ENCODE data around the gene KCNN4.

The KCNN4 gene

DNA sequence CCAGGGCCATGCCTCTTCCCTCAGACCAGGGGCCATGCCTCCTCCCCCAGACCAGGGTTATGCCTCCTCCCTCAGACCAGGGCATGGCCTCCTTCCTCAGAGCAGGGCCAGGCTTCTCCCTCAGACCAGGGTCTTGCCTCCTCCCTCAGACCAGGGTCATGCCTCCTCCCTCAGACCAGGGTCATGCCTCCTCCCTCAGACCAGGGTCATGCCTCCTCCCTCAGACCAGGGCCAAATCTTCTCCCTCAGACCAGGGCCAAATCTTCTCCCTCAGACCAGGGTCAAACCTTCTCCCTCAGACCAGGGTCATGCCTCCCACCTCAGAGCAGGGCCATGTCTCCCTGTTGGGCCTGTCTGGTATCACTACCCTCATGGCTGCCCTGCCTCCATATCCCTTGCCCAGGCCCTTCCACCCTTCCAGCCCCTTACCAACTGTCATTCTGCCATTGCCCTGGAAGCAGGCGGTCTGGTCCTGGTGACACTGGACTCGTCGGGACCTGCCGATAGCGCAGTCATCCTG lies 17.3 kb upstream of the KCNN4 start:
- no peak overlapping the region for H3K27ac ChIP-seq (ENCODE audit: low read depth, low read length)
- H3K27me3 ChIP-seq (ENCODE audit: control insufficient read depth, insufficient read depth, low read length): peaks cover 57% of the 10 kb centered on the region
- no peaks in the 10 kb centered on the region; the same call in 1 of the 2 replicates for H3K4me1 ChIP-seq (ENCODE audit: control insufficient read depth, insufficient read depth, low read length)
- no peak overlapping the region for H3K9ac ChIP-seq (ENCODE audit: low read depth, low read length)
- H3K9me3 ChIP-seq (ENCODE audit: control insufficient read depth, insufficient read depth, low read length): no peaks in the 10 kb centered on the region
- peak overlapping the region; percentile 86 for H3K4me3 ChIP-seq (ENCODE audit: low read depth, low read length)
- H3K36me3 ChIP-seq (ENCODE audit: control insufficient read depth, insufficient read depth, low read length): no peaks in the 10 kb centered on the region

DNA sequence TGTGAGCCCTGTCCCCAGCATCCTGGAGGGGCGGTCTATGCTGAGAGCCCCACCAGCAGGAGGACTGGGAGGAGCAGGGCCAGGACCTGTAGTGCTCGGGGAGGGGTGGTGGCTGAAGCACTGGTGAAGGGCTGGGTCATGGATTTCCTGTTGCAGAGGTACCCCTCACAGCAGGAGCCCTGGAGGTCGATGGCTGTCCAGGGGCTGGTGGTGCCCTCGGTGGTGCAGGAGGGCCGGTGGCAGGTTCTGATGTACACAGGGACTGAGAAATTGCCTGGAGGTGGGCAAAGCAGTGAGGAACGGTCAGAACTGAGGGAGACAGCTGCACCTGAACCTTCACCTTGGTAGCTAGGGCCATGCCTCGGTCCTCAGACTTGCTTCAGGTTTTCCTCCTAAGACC lies 16.8 kb upstream of the KCNN4 start:
- peaks cover 57% of the 10 kb centered on the region for H3K27me3 ChIP-seq (ENCODE audit: control insufficient read depth, insufficient read depth, low read length)
- no peak overlapping the region for H3K4me3 ChIP-seq (ENCODE audit: low read depth, low read length)
- H3K27ac ChIP-seq (ENCODE audit: low read depth, low read length): no peak overlapping the region
- H3K4me1 ChIP-seq (ENCODE audit: control insufficient read depth, insufficient read depth, low read length): no peaks in the 10 kb centered on the region; the same call in 1 of the 2 replicates
- no peaks in the 10 kb centered on the region for H3K9me3 ChIP-seq (ENCODE audit: control insufficient read depth, insufficient read depth, low read length)
- H3K36me3 ChIP-seq (ENCODE audit: control insufficient read depth, insufficient read depth, low read length): no peaks in the 10 kb centered on the region
- no peak overlapping the region for H3K9ac ChIP-seq (ENCODE audit: low read depth, low read length)

DNA sequence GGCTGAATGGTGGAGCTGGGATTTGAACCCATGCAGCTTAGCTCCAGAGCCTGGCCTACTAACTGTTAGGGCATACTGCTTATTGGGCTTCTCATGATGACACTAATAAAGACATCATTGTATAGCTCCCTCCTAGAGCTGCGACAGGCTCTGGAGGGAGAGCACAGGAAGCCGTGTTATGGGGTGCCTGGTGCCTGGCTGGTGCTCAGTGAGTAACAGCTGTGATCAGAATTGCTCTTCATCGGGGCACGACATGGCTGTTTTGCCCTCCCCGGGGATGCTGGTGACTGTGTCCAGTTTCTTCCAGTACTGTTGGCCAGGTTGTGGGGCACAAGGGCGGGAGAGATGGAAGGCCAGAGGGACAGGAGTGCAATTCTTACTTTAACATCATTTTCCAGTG lies 16.3 kb upstream of the KCNN4 start:
- Histone ChIP-seq H3K27me3 (ENCODE audit: control insufficient read depth, insufficient read depth, low read length) (peaks cover 57% of the 10 kb centered on the region), H3K27ac (ENCODE audit: low read depth, low read length) (no peak overlapping the region), H3K9me3 (ENCODE audit: control insufficient read depth, insufficient read depth, low read length) (no peaks in the 10 kb centered on the region), H3K36me3 (ENCODE audit: control insufficient read depth, insufficient read depth, low read length) (no peaks in the 10 kb centered on the region), H3K4me3 (ENCODE audit: low read depth, low read length) (no peak overlapping the region), H3K4me1 (ENCODE audit: control insufficient read depth, insufficient read depth, low read length) (no peaks in the 10 kb centered on the region; the same call in 1 of the 2 replicates), H3K9ac (ENCODE audit: low read depth, low read length) (no peak overlapping the region)

GRCh38 chr19:43790587-43790986 lies 9.8 kb upstream of the KCNN4 start:
- no peak overlapping the region for H3K27ac ChIP-seq (ENCODE audit: low read depth, low read length)
- H3K9me3 ChIP-seq (ENCODE audit: control insufficient read depth, insufficient read depth, low read length): no peaks in the 10 kb centered on the region
- H3K4me1 ChIP-seq (ENCODE audit: control insufficient read depth, insufficient read depth, low read length): no peaks in the 10 kb centered on the region
- no peak overlapping the region for H3K9ac ChIP-seq (ENCODE audit: low read depth, low read length)
- peaks cover 8% of the 10 kb centered on the region for H3K27me3 ChIP-seq (ENCODE audit: control insufficient read depth, insufficient read depth, low read length)
- H3K4me3 ChIP-seq (ENCODE audit: low read depth, low read length): no peak overlapping the region
- no peaks in the 10 kb centered on the region for H3K36me3 ChIP-seq (ENCODE audit: control insufficient read depth, insufficient read depth, low read length)

GRCh38 chr19:43789029-43789428 lies 8.3 kb upstream of the KCNN4 start:
- Histone ChIP-seq H3K4me3 (ENCODE audit: low read depth, low read length) (no peak overlapping the region), H3K4me1 (ENCODE audit: control insufficient read depth, insufficient read depth, low read length) (no peaks in the 10 kb centered on the region), H3K36me3 (ENCODE audit: control insufficient read depth, insufficient read depth, low read length) (no peaks in the 10 kb centered on the region), H3K27ac (ENCODE audit: low read depth, low read length) (no peak overlapping the region), H3K9me3 (ENCODE audit: control insufficient read depth, insufficient read depth, low read length) (no peaks in the 10 kb centered on the region), H3K27me3 (ENCODE audit: control insufficient read depth, insufficient read depth, low read length) (no peaks in the 10 kb centered on the region; the same call in 1 of the 2 replicates), H3K9ac (ENCODE audit: low read depth, low read length) (no peak overlapping the region)

GRCh38 chr19:43786665-43787064 lies 5.9 kb upstream of the KCNN4 start:
- Histone ChIP-seq H3K36me3 (ENCODE audit: control insufficient read depth, insufficient read depth, low read length) (no peaks in the 10 kb centered on the region), H3K27ac (ENCODE audit: low read depth, low read length) (no peak overlapping the region), H3K9me3 (ENCODE audit: control insufficient read depth, insufficient read depth, low read length) (no peaks in the 10 kb centered on the region), H3K9ac (ENCODE audit: low read depth, low read length) (no peak overlapping the region), H3K4me3 (ENCODE audit: low read depth, low read length) (no peak overlapping the region), H3K27me3 (ENCODE audit: control insufficient read depth, insufficient read depth, low read length) (no peaks in the 10 kb centered on the region), H3K4me1 (ENCODE audit: control insufficient read depth, insufficient read depth, low read length) (no peaks in the 10 kb centered on the region)

DNA sequence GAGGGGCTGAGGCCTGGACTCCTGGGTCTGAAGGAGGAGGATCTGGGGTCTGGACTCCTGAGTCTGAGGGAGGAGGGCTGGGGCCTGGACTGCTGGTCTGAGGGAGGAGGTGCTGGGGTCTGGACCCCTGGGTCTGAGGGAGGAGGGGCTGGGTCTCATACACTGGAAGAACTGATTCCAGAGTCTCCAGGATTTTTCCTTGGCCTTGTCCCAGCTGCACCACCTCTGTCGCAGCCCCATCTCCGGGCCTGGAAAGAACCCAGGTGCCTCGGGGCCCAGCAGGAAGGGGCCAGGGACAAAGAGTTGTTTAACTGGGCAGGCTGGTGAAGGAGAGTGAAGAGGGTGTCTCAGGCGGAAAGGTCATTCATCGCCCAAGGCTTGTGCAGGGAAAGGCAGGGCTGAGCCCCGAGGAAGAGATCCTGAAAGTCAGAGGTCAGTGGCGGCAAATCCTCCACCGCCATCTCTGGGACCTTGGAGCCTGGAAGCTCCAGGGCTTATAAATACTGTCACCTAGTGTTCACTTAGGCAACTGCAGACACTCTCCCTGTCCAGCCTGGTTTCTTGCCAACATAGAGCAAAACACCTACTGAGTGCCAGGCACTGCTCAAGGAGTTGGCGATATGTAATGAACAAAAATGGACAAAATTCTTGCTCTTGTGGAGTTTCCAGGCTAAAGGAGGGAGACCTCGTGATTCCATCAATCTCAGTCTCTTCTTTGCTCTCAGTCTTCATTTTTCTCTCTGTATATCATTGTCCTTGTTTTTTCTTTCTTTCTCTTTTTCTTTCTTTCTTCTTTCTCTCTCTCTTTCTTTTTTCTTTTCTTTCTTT lies 4.4 kb upstream of the KCNN4 start:
- Histone ChIP-seq H3K27ac (ENCODE audit: low read depth, low read length) (no peak overlapping the region), H3K4me1 (ENCODE audit: control insufficient read depth, insufficient read depth, low read length) (no peaks in the 10 kb centered on the region), H3K4me3 (ENCODE audit: low read depth, low read length) (no peak overlapping the region)

GRCh38 chr19:43784241-43784980 lies 3.6 kb upstream of the KCNN4 start:
- Histone ChIP-seq H3K9ac (ENCODE audit: low read depth, low read length) (no peak overlapping the region), H3K9me3 (ENCODE audit: control insufficient read depth, insufficient read depth, low read length) (no peaks in the 10 kb centered on the region), H3K27me3 (ENCODE audit: control insufficient read depth, insufficient read depth, low read length) (no peaks in the 10 kb centered on the region), H3K36me3 (ENCODE audit: control insufficient read depth, insufficient read depth, low read length) (no peaks in the 10 kb centered on the region), H3K4me1 (ENCODE audit: control insufficient read depth, insufficient read depth, low read length) (peaks cover 6% of the 10 kb centered on the region), H3K4me3 (ENCODE audit: low read depth, low read length) (no peak overlapping the region), H3K27ac (ENCODE audit: low read depth, low read length) (no peak overlapping the region)

More for the DNA sequence above, 4.4 kb upstream of the KCNN4 start:
- Histone ChIP-seq H3K9me3 (ENCODE audit: control insufficient read depth, insufficient read depth, low read length) (no peaks in the 10 kb centered on the region), H3K9ac (ENCODE audit: low read depth, low read length) (no peak overlapping the region), H3K27me3 (ENCODE audit: control insufficient read depth, insufficient read depth, low read length) (no peaks in the 10 kb centered on the region), H3K36me3 (ENCODE audit: control insufficient read depth, insufficient read depth, low read length) (no peaks in the 10 kb centered on the region)

- H3K27ac ChIP-seq (ENCODE audit: low read depth, low read length): no peak overlapping the region
Observed at GRCh38 chr19:43783636-43784035, 2.9 kb upstream of the KCNN4 start.

DNA sequence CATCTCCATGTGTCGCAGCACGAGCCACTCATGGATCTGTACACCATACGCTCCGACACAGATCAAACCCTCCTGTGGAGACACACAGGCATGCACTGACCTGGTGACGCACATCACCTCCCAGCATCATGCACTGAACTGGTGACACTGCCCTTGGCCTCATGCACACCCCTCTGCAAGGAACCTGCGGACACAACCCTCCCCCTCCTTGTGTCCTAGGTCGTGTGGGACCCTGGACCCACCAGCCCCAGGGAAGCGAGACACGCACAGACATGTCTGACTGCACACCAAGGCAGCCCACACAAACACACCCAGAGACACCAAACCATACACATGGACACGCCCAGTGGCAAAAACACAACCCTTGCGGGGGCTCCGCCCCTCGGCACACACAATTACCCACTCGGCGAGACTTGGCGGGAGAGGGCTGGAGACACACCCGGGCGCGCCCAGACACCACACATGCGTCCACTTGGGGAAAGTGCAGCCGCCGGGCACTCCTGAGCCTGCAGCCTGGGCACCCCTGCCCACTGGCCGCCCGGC lies 2.0 kb upstream of the KCNN4 start:
- H3K27ac ChIP-seq (ENCODE audit: low read depth, low read length): no peak overlapping the region
- no peaks in the 10 kb centered on the region for H3K27me3 ChIP-seq (ENCODE audit: control insufficient read depth, insufficient read depth, low read length)
- H3K4me1 ChIP-seq (ENCODE audit: control insufficient read depth, insufficient read depth, low read length): peaks cover 12% of the 10 kb centered on the region
- no peaks in the 10 kb centered on the region for H3K9me3 ChIP-seq (ENCODE audit: control insufficient read depth, insufficient read depth, low read length)
- H3K9ac ChIP-seq (ENCODE audit: low read depth, low read length): no peak overlapping the region
- H3K36me3 ChIP-seq (ENCODE audit: control insufficient read depth, insufficient read depth, low read length): no peaks in the 10 kb centered on the region
- H3K4me3 ChIP-seq (ENCODE audit: low read depth, low read length): no peak overlapping the region

More at GRCh38 chr19:43783636-43784035, 2.9 kb upstream of the KCNN4 start:
- H3K9me3 ChIP-seq (ENCODE audit: control insufficient read depth, insufficient read depth, low read length): no peaks in the 10 kb centered on the region
- peaks cover 9% of the 10 kb centered on the region for H3K4me1 ChIP-seq (ENCODE audit: control insufficient read depth, insufficient read depth, low read length)
- no peaks in the 10 kb centered on the region for H3K27me3 ChIP-seq (ENCODE audit: control insufficient read depth, insufficient read depth, low read length)
- no peak overlapping the region for H3K4me3 ChIP-seq (ENCODE audit: low read depth, low read length)
- no peaks in the 10 kb centered on the region for H3K36me3 ChIP-seq (ENCODE audit: control insufficient read depth, insufficient read depth, low read length)
- no peak overlapping the region for H3K9ac ChIP-seq (ENCODE audit: low read depth, low read length)

DNA sequence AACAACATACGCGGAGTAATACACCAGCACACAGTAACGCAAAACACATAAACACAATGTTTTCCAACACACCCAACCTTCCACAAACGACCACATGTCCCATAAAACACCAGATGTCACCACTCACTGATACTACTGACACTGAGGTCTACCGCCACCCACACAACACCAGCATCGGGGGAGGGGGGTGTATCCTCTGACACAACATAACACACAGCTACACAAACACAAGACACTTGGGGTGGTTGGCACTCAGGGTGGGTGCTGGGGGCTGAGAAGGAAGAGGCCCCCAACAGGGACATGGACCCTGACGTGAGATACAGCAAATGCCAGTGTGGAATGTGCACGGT lies 1.5 kb upstream of the KCNN4 start:
- Histone ChIP-seq H3K9me3 (ENCODE audit: control insufficient read depth, insufficient read depth, low read length) (no peaks in the 10 kb centered on the region), H3K27ac (ENCODE audit: low read depth, low read length) (no peak overlapping the region), H3K9ac (ENCODE audit: low read depth, low read length) (no peak overlapping the region), H3K4me3 (ENCODE audit: low read depth, low read length) (no peak overlapping the region), H3K4me1 (ENCODE audit: control insufficient read depth, insufficient read depth, low read length) (peaks cover 17% of the 10 kb centered on the region), H3K36me3 (ENCODE audit: control insufficient read depth, insufficient read depth, low read length) (no peaks in the 10 kb centered on the region), H3K27me3 (ENCODE audit: control insufficient read depth, insufficient read depth, low read length) (no peaks in the 10 kb centered on the region)

Measured in HUES48 (cell line).